RPMI7951 (cell line): Measurements from ENCODE around the gene TEX29. TPM values are rescaled to one million over a fixed set of nuclear protein-coding genes. Genes with fewer than 3 reads are reported as not detected.

Experiments used
- DNase-seq: peaks from one replicate; pipeline ENCODE4 v3.0.0-alpha.2; 2012; ENCODE audit warnings: low read depth
- total RNA-seq: library from RNA; depleted of rRNA; stranded (reverse); fragments of >200 nt; shearing (Covaris generic); gene quantifications from 2 replicates; pipeline ENCODE4 v1.2.3, GENCODE V29; 2014; rRNA removed

The TEX29 gene
- not detected in 2 replicates for total RNA-seq

- DNase-seq = no peak
These were observed at the start of gene TEX29 for GRCh38 chr13:111319998-111320911. Gene TEX29, plus strand, starts transcription at chr13:111320642. Its CDS starts 249 bp downstream, at chr13:111320891.

- DNase-seq = no peak
These were observed 49.4 kb upstream of the TEX29 start for GRCh38 chr13:111270765-111271698.

DNA sequence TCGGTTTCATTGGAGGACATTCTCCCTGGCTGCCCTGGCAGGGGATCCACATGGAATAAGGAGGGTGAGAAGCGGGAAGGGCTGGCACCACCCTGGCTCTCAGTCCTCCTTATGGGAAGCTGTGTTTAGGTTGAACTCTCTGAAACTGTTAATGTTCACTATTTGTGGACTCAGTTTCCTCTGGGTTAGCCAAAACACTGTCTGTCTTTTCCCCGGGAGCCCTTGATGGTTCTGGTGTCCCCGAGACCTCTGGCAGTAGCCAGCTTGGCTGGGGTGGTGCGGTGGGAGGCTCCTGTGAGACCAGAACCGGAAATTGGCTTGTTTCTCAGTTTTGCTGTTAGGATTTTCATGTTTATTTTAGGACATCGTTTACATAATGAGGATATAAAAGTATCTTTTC is 48.3 kb upstream of the TEX29 start:
- no peak for DNase-seq

DNA sequence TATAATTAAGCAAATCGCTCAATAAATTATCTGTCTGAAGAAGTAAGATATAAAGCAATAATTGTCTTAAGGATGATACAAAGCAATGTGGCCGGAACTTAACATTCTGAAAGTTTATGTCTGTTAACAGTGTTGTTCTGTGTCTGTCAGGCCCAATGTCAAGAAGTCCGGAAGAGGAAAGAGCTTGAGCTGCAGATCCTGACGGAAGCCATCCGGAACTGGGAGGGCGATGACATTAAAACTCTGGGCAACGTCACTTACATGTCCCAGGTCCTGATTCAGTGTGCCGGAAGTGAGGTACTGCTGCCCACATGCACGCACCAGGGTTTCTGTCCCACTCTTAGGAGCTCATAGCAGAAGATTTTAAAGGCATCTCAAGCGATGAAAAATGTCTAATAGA is 45.1 kb upstream of the TEX29 start:
- DNase-seq = no peak

DNA sequence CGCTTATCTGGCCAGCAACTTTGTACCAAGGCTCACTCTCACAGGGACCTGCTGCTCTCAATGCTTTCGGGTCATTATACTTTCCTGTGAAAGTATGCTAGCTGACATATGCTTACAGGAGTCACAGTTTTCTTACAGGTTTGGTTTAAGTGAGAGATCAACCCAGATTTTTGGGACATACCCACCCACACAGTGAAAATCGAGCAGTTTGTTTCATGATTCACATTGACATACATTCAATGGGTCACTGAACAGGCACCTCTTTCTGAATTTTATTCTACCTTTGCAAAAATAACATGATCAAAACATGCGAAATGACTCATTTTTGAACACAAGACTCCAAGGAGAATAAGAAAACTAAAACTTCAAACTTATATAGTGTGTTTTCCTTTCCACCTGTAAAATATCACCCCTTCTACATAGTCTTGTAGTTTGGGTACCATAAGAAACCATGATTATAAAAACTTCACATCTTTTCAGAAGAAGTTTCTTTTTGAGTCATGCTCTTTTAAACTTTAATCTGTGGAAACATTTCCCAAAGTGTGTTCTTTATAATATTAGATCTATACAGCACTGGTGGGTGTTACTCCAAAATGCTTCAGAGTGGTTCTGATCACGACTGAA is 44.3 kb upstream of the TEX29 start:
- DNase-seq = no peak

- DNase-seq = no peak
These were observed 42.2 kb upstream of the TEX29 start for GRCh38 chr13:111278258-111278657.

- DNase-seq = no peak
These were observed 41.4 kb upstream of the TEX29 start for GRCh38 chr13:111278743-111279652.

- no peak for DNase-seq
These were observed 40.2 kb upstream of the TEX29 start for GRCh38 chr13:111280226-111280625.

DNA sequence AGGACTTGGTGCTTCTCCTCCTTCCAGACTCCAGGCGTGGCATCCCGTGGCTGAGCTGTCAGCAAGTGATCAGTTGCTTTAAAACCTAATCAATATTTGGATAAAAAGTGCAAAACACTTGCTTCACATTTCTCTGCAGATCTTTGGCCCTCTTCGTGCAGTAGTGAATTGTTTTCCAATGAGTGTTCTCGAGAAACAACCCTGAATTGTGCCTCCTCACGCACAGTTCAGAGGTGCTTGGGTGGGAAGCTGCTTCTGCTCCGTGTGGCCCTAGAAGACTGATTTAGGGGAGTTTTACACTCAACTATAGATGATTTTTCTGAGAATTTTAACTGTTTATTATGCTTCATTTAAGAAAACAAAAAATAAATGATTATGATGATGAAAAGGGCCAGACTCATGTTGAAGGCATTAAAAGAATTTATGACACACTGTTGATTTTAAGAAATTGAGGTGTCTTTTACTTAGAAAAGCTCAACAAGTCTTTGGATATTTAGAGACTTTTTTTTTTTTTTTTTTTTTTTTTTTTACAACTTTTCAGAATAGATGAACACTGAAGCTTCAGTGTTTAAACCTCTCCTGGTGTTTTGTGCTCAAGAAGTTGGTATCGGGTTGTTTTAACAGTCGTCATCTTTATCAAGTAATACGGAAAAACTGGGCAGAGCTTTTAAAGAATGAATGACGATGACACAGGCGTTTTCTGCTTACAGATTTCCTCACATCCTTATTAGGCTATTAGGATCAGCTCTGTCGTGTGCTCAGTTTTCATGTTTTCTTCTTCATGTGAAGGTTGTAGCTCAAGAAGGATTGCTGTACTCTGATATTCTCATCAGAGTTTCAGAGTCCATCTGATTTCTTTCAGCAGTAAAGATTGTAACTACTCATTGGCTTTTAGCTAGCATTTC is 39.5 kb upstream of the TEX29 start:
- no peak for DNase-seq

- no peak for DNase-seq
These were observed 38.6 kb upstream of the TEX29 start for GRCh38 chr13:111281751-111282311.

GRCh38 chr13:111282425-111282824 is 38.0 kb upstream of the TEX29 start:
- no peak for DNase-seq

DNA sequence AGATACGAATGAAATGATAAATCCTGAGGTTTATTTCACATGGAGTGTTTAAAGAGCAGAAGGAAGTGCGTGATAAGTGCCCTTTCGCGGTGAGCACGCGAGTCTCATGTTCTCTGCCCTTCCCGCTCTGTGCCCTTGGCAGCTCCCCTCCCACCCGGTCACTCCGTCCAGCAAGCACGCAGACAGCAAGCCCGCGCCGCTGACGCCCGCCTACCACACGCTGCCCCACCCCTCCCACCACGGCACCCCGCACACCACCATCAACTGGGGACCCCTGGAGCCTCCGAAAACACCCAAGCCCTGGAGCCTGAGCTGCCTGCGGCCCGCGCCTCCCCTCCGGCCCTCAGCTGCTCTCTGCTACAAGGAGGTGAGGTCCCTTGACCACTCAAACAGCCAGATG is 37.4 kb upstream of the TEX29 start:
- no peak for DNase-seq

DNA sequence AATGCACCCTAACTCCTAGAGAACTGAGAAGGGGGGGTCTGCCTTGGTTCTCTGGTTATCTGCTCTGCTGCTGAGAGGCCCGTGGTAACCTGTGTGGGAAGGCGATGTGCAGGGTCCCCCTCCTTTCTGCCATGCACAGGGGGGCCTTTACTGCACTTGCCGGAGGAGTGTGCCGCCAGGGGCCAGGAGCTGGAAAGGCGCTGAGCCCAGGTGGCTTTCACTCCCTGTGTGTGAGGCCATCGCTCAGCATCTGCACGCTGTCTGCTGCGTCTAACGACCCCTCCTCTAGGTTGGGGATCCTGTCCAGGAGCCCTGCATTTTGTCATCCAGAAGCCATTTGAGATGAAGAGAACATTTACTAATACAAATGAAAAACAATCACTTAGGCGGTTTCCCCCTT is 37.0 kb upstream of the TEX29 start:
- no peak for DNase-seq

DNA sequence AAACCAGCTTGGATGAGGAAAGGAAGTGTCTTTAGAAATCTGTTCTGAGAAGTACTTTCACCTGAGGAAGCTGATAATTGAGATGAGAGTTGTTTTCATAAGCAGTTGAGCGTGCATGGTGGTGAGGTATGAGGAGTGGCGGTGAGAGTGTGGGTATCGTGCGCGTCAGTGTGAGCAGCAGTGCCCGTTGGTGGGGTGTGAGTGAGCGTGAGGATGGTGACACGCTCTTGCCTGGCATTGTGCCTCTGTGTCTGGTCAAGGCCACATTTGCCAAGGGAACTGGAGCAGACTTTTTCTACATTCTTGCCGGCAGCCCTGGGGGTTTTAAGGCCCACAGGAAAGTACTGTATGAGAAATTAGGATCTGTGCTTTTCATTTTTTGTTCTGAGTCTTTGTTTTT is 36.5 kb upstream of the TEX29 start:
- no peak for DNase-seq

DNA sequence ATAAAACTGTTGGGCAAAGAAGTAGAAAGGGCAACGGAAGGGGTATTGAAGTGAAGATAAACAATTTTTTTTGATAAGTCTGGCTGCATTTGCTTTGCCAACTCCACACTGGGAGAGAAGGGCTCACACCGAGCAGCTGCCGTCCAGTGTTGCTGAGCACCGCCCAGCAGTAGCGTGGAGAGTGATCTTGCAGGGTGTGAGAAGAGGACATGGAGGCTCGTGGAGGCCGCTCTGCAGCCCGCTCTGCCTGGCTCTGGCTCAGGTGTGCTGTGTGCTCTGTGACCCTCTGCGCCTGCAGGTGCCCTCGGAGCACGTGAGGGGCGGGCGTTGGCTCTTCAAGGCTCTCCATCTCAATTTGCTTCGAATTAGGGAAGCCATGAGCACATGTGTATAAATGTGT is 35.9 kb upstream of the TEX29 start:
- no peak for DNase-seq

- no peak for DNase-seq
These were observed 34.3 kb upstream of the TEX29 start for GRCh38 chr13:111286162-111286561.

DNA sequence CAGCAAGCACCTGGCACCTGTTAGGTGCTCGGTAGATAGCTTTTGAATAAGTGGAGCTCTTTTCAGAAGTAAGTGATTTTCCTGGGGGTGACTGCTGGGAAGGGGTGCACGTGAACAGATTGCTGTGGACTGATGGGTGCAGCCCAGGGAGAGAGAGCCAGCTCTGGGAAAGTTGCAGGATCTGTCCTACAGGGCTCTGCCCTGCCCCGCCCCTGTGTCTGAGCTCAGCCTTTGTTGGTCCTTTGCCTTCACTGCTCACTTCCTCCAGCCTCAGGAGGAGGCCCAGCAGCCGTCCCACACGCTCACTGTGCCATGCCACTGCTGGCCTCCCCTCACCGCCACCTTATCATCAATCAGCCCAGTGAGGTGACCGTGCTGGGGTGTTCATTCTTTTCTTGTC is 33.7 kb upstream of the TEX29 start:
- no peak for DNase-seq

- DNase-seq = no peak
These were observed 33.2 kb upstream of the TEX29 start for GRCh38 chr13:111287201-111287600.

DNA sequence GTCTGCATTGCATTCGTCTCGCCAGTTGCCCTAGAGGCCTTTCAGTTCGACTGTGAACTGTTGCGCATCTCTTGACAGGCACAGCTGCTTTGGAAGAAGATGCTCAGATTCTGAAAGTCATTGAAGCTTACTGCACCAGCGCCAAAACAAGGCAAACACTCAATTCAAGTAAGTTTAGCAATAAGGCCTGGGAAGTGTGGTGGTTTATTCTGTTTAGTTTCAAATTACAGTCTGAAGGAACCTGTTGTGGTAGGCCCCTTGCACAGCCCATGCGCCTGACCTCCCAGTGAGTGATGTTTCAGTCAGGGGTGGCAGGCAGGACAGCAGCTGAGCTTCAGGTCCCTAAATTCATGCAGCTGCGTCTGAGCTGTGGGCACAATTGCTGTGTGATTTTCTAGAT is 32.2 kb upstream of the TEX29 start:
- no peak for DNase-seq

- no peak for DNase-seq
These were observed 31.2 kb upstream of the TEX29 start for GRCh38 chr13:111289251-111289650.
